ENCODE data around the gene VPS50. TPM values are rescaled to one million over a fixed set of nuclear protein-coding genes. Genes with fewer than 3 reads are reported as not detected.

VPS50 gene
- total RNA-seq, 1 experiment from 2014 or later: 15.1 TPM

- H3K9me3 ChIP-seq (ENCODE audit: control insufficient read depth in 1 of 2, insufficient read depth in 1 of 2, low read depth in 1 of 2, low read length in 2 of 2): no peaks in the 10 kb centered on the region
- intact Hi-C loops (cut with micrococcal nuclease): no loop called here
- H3K9me2 ChIP-seq (ENCODE audit: insufficient read depth): no peaks in the 10 kb centered on the region
- ATAC-seq (no peak), DNase-seq (ENCODE audit: low read depth, low spot score) (no peak)
- no peaks in the 10 kb centered on the region; a peak in 1 of 4 replicates for H3K36me3 ChIP-seq (ENCODE audit: control insufficient read depth in 1 of 2, insufficient read depth in 2 of 2, low read length in 2 of 2)
- no peaks in the 10 kb centered on the region for H3K27me3 ChIP-seq (ENCODE audit: insufficient read depth, low read length)
- no peaks in the 10 kb centered on the region for H4K20me1 ChIP-seq (ENCODE audit: insufficient read depth)
- H3K4me1 ChIP-seq (ENCODE audit: control insufficient read depth in 1 of 2, insufficient read depth in 2 of 2, low read length in 2 of 2): no peaks in the 10 kb centered on the region
- BruUV-seq (replicated peaks): no TSS peak
- no peak overlapping the region for H3K4me3 ChIP-seq (replicated peaks in 1 of 2; ENCODE audit: low read depth in 1 of 2, low read length in 2 of 2)
- ChIA-PET CTCF (no interaction called here), RAD21 (ENCODE audit: low non-redundant PET in 1 of 2, low total read pairs in 2 of 2, uncharacterized antibody in 2 of 2, unreplicated experiment in 2 of 2) (no interaction called here), POLR2A (no interaction called here)
- H3K4me2 ChIP-seq (ENCODE audit: low read length): no peak overlapping the region
- no peak overlapping the region for H2AFZ ChIP-seq (ENCODE audit: low read depth, low read length, poor library complexity, severe bottlenecking)
- H3K79me2 ChIP-seq (ENCODE audit: insufficient read depth, low read length): no peaks in the 10 kb centered on the region
- no peak for TF ChIP-seq ZBTB33 (IDR thresholded peaks at IDR 0.05; ENCODE audit: extremely low read depth, insufficient replicate concordance, low read length)
- no peak for TF ChIP-seq ZNF274 (IDR thresholded peaks at IDR 0.05; ENCODE audit: low read depth, low read length)
- no peak for TF ChIP-seq ZFX (IDR thresholded peaks at IDR 0.05)
- no peak for TF ChIP-seq POLR2AphosphoS5 (IDR thresholded peaks at IDR 0.05; ENCODE audit: low read depth, low read length)
- TF ChIP-seq FOSL1 (IDR thresholded peaks at IDR 0.05; ENCODE audit: low read depth): no peak
- no peak for TF ChIP-seq EZH2 (IDR thresholded peaks at IDR 0.05)
- TF ChIP-seq YY1 (IDR thresholded peaks at IDR 0.05; ENCODE audit: extremely low read depth, insufficient replicate concordance, low read depth, low read length): no peak
- TF ChIP-seq, protein P1, sequence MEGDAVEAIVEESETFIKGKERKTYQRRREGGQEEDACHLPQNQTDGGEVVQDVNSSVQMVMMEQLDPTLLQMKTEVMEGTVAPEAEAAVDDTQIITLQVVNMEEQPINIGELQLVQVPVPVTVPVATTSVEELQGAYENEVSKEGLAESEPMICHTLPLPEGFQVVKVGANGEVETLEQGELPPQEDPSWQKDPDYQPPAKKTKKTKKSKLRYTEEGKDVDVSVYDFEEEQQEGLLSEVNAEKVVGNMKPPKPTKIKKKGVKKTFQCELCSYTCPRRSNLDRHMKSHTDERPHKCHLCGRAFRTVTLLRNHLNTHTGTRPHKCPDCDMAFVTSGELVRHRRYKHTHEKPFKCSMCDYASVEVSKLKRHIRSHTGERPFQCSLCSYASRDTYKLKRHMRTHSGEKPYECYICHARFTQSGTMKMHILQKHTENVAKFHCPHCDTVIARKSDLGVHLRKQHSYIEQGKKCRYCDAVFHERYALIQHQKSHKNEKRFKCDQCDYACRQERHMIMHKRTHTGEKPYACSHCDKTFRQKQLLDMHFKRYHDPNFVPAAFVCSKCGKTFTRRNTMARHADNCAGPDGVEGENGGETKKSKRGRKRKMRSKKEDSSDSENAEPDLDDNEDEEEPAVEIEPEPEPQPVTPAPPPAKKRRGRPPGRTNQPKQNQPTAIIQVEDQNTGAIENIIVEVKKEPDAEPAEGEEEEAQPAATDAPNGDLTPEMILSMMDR (IDR thresholded peaks at IDR 0.05 in 2 of 3, conservative IDR thresholded peaks at IDR 0.05 in 1 of 3; ENCODE audit: borderline replicate concordance in 1 of 3, insufficient read depth in 1 of 3, low read depth in 2 of 3, low read length in 2 of 3): no peak
- TF ChIP-seq CBX3 (IDR thresholded peaks at IDR 0.05; ENCODE audit: low read depth): no peak
- no peak for TF ChIP-seq EGR1 (IDR thresholded peaks at IDR 0.05; ENCODE audit: low read depth)
- TF ChIP-seq RAD21 (IDR thresholded peaks at IDR 0.05; ENCODE audit: low read depth): no peak
- TF ChIP-seq SIN3A (IDR thresholded peaks at IDR 0.05; ENCODE audit: low read depth): no peak
- no peak for TF ChIP-seq SP1 (IDR thresholded peaks at IDR 0.05; ENCODE audit: low read depth)
- TF ChIP-seq, protein P2, sequence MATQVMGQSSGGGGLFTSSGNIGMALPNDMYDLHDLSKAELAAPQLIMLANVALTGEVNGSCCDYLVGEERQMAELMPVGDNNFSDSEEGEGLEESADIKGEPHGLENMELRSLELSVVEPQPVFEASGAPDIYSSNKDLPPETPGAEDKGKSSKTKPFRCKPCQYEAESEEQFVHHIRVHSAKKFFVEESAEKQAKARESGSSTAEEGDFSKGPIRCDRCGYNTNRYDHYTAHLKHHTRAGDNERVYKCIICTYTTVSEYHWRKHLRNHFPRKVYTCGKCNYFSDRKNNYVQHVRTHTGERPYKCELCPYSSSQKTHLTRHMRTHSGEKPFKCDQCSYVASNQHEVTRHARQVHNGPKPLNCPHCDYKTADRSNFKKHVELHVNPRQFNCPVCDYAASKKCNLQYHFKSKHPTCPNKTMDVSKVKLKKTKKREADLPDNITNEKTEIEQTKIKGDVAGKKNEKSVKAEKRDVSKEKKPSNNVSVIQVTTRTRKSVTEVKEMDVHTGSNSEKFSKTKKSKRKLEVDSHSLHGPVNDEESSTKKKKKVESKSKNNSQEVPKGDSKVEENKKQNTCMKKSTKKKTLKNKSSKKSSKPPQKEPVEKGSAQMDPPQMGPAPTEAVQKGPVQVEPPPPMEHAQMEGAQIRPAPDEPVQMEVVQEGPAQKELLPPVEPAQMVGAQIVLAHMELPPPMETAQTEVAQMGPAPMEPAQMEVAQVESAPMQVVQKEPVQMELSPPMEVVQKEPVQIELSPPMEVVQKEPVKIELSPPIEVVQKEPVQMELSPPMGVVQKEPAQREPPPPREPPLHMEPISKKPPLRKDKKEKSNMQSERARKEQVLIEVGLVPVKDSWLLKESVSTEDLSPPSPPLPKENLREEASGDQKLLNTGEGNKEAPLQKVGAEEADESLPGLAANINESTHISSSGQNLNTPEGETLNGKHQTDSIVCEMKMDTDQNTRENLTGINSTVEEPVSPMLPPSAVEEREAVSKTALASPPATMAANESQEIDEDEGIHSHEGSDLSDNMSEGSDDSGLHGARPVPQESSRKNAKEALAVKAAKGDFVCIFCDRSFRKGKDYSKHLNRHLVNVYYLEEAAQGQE (IDR thresholded peaks at IDR 0.05; ENCODE audit: low read depth): no peak
- TF ChIP-seq ELF1 (IDR thresholded peaks at IDR 0.05; ENCODE audit: borderline replicate concordance, low read depth): no peak
- H3K27ac ChIP-seq (ENCODE audit: low read depth, low read length): no peak overlapping the region
- no peak overlapping the region for H3K9ac ChIP-seq (ENCODE audit: low read length)
Measured at GRCh38 chr7:93352881-93353280, 120.7 kb downstream of the VPS50 start.
